IMR-90 (cell line): ENCODE data around the gene ARPP21. TPM values are rescaled to one million over a fixed set of nuclear protein-coding genes. Genes with fewer than 3 reads are reported as not detected.

ENCODE experiments used
- ATAC-seq: fragments of 200-7000 bp; cut with Tn5 transposase; 2 replicates; pipeline ENCODE4 v1.9.1; 2020; ENCODE audit warnings: low read depth, mild to moderate bottlenecking, moderate library complexity
- BruUV-seq: library from RNA; stranded (reverse); fragments of 400-500 nt; replicated peaks from 2 replicates; lab custom pipeline; 2021; lab: Mats Ljungman, UMichigan
- CTCF ChIA-PET: fragments of 300-600 bp; formaldehyde crosslinking; extraction: SDS; loops from one replicate; lab custom pipeline; 2021; ENCODE audit warnings: antibody characterized with exemption; lab: Yijun Ruan, JAX
- POLR2A ChIA-PET: fragments of 300-600 bp; sonication (Branson Sonifier 250); formaldehyde crosslinking; loops from one replicate; lab custom pipeline; 2022; ENCODE audit warnings: antibody characterized with exemption; ENCODE audit not compliant: unreplicated experiment; lab: Charles Lee
- DNase-seq: peaks from one replicate; pipeline ENCODE4 v3.0.0; 2013
- H2AFZ ChIP-seq: replicated peaks from 2 replicates; pipeline ENCODE3; 2013; ENCODE audit warnings: low read length, mild to moderate bottlenecking; ENCODE audit not compliant: poor library complexity
- H2AK5ac ChIP-seq: 2 replicates; pipeline ENCODE4 v1.6.1; 2013; ENCODE audit warnings: low read depth, low read length, inconsistent platforms
- H2AK9ac ChIP-seq: replicated peaks from 2 replicates; pipeline ENCODE3; 2013; ENCODE audit warnings: mild to moderate bottlenecking, low read depth, low read length, moderate library complexity; ENCODE audit not compliant: poor library complexity
- H2BK120ac ChIP-seq: 2 replicates; pipeline ENCODE4 v1.6.1; 2013; ENCODE audit warnings: low read depth, low read length, inconsistent platforms
- H2BK15ac ChIP-seq: 3 replicates; pipeline ENCODE4 v1.6.1; 2013; ENCODE audit warnings: low read depth, low read length, inconsistent platforms
- H2BK20ac ChIP-seq: 2 replicates; pipeline ENCODE4 v1.6.1; 2013; ENCODE audit warnings: low read depth, mild to moderate bottlenecking, inconsistent platforms, low read length, moderate library complexity
- H2BK5ac ChIP-seq: 2 replicates; pipeline ENCODE4 v1.6.1; 2013; ENCODE audit warnings: mild to moderate bottlenecking, low read depth, low read length, inconsistent platforms; ENCODE audit not compliant: poor library complexity, severe bottlenecking
- H3K14ac ChIP-seq: replicated peaks from 2 replicates; pipeline ENCODE4 v1.6.1; 2013; ENCODE audit warnings: low read depth, low read length, inconsistent platforms
- H3K18ac ChIP-seq: 2 replicates; pipeline ENCODE4 v1.6.1; 2013; ENCODE audit warnings: low read depth, low read length, control low read depth
- H3K23ac ChIP-seq: 2 replicates; pipeline ENCODE4 v1.6.1; 2013; ENCODE audit warnings: low read depth, low read length, inconsistent platforms
- H3K27ac ChIP-seq: 2 replicates; pipeline ENCODE4 v1.5.1; 2013; ENCODE audit warnings: mild to moderate bottlenecking, control low read depth, low read length; ENCODE audit not compliant: insufficient read depth
- H3K27me3 ChIP-seq: 2 replicates; pipeline ENCODE4 v1.6.1; 2013; ENCODE audit warnings: low read length; ENCODE audit not compliant: control insufficient read depth, insufficient read depth
- H3K36me3 ChIP-seq: 2 replicates; pipeline ENCODE4 v1.6.1; 2013; ENCODE audit warnings: low read length, mixed read lengths; ENCODE audit not compliant: control insufficient read depth, insufficient read depth
- H3K4ac ChIP-seq: 2 replicates; pipeline ENCODE4 v1.6.1; 2013; ENCODE audit warnings: low read depth, low read length, inconsistent platforms
- H3K4me1 ChIP-seq: 2 replicates; pipeline ENCODE4 v1.6.1; 2013; ENCODE audit warnings: low read length, mixed read lengths; ENCODE audit not compliant: control insufficient read depth, insufficient read depth
- H3K4me2 ChIP-seq: 2 replicates; pipeline ENCODE4 v1.6.1; 2013; ENCODE audit warnings: low read depth, mild to moderate bottlenecking, control low read depth, low read length, moderate library complexity
- H3K4me3 ChIP-seq: 2 replicates; pipeline ENCODE4 v1.5.1; 2013; ENCODE audit warnings: low read depth, mild to moderate bottlenecking, control low read depth, low read length, moderate library complexity; ENCODE audit not compliant: insufficient read depth
- H3K56ac ChIP-seq: 2 replicates; pipeline ENCODE4 v1.6.1; 2013; ENCODE audit warnings: low read length, inconsistent platforms; ENCODE audit not compliant: insufficient read depth; ENCODE audit errors: extremely low read depth
- H3K79me1 ChIP-seq, 2 experiments: 2 replicates each; pipeline ENCODE4 v1.6.1; 2013; ENCODE audit warnings: low read length in 2 of 2, inconsistent platforms in 1 of 2, low read depth in 1 of 2
- H3K9ac ChIP-seq: 2 replicates; pipeline ENCODE4 v1.6.1; 2013; ENCODE audit warnings: low read depth, low read length, control low read depth
- H3K9me1 ChIP-seq: 2 replicates; pipeline ENCODE4 v1.6.1; 2013; ENCODE audit warnings: low read length, inconsistent platforms; ENCODE audit not compliant: insufficient read depth
- H3K9me3 ChIP-seq: 2 replicates; pipeline ENCODE4 v1.6.1; 2013; ENCODE audit warnings: low read length; ENCODE audit not compliant: control insufficient read depth, insufficient read depth
- H4K20me1 ChIP-seq: 2 replicates; pipeline ENCODE4 v1.6.1; 2013; ENCODE audit warnings: low read length, inconsistent platforms; ENCODE audit not compliant: insufficient read depth
- H4K5ac ChIP-seq: 2 replicates; pipeline ENCODE4 v1.6.1; 2013; ENCODE audit warnings: mild to moderate bottlenecking, low read depth, low read length, control low read depth
- H4K8ac ChIP-seq, 2 experiments: 2 replicates each; pipeline ENCODE4 v1.6.1; 2013; ENCODE audit warnings: low read depth in 2 of 2, low read length in 2 of 2, control low read depth in 1 of 2, inconsistent platforms in 1 of 2
- H4K91ac ChIP-seq: 2 replicates; pipeline ENCODE4 v1.6.1; 2013; ENCODE audit warnings: low read depth, low read length, inconsistent platforms; ENCODE audit not compliant: insufficient read depth
- CEBPB ChIP-seq: IDR thresholded peaks from 2 replicates; pipeline ENCODE4 v1.6.1; 2012; ENCODE audit warnings: low read depth, low read length, improper control_type of control experiment
- MAFK ChIP-seq: IDR thresholded peaks from 2 replicates; pipeline ENCODE4 v1.6.1; 2012; ENCODE audit warnings: low read depth, low read length, improper control_type of control experiment
- MXI1 ChIP-seq: IDR thresholded peaks from 2 replicates; pipeline ENCODE4 v1.6.1; 2012; ENCODE audit warnings: low read depth, mild to moderate bottlenecking, low read length, moderate library complexity, borderline replicate concordance
- RCOR1 ChIP-seq: IDR thresholded peaks from 2 replicates; pipeline ENCODE4 v1.6.1; 2012; ENCODE audit warnings: mild to moderate bottlenecking, low read length, improper control_type of control experiment; ENCODE audit not compliant: insufficient replicate concordance
- SMC3 ChIP-seq: fragments of 150-350 bp; IDR thresholded peaks from 2 replicates; pipeline ENCODE4 v1.6.1; 2016; ENCODE audit warnings: low read depth, mild to moderate bottlenecking, antibody characterized with exemption, low read length, moderate library complexity
- WGBS, 2 experiments: methylation state at CpG; one replicate each; pipeline versions ENCODE4 v1.1.5 to v1.1.7; 2013; ENCODE audit warnings: missing lambda C conversion rate in 2 of 2; ENCODE audit not compliant: insufficient read length in 1 of 2; ENCODE audit errors: extremely low coverage in 2 of 2; 5-methylcytosine and 5-hydroxymethylcytosine counted together
- dilution Hi-C: fragments of 300-500 bp; cut with HindIII; formaldehyde crosslinking; loops from one replicate; pipeline ENCODE4 v1.14.3; 2018; ENCODE audit warnings: low sequenced_read_pairs; ENCODE audit not compliant: unreplicated experiment
- in situ Hi-C: fragments of 300-500 bp; cut with MboI; formaldehyde crosslinking; loops from 3 replicates; pipeline ENCODE4 v1.14.3; 2019; ENCODE audit warnings: low sequenced_read_pairs, inconsistent platforms, mixed read lengths
- intact Hi-C: fragments of 100-400 bp; cut with micrococcal nuclease; formaldehyde crosslinking; loops from 2 replicates; pipeline ENCODE4 v1.10.0; 2022
- polyA plus RNA-seq, 3 experiments: library from polyadenylated mRNA; depleted of rRNA; stranded (reverse); fragments of >200 nt; gene quantifications; 2 replicates each; pipeline ENCODE4 v1.2.3, GENCODE V29; 2012; ENCODE audit warnings: low replicate concordance in 1 of 3
- total RNA-seq: library from RNA; depleted of rRNA; stranded (reverse); fragments of >200 nt; gene quantifications from 2 replicates; pipeline ENCODE4 v1.2.3, GENCODE V29; 2012
- TF ChIP-seq, protein P1 (sequence below): fragments of 150-350 bp; IDR thresholded peaks from 2 replicates; pipeline ENCODE4 v1.6.1; 2017; ENCODE audit warnings: mild to moderate bottlenecking, antibody characterized with exemption, low read length, low read depth

Gene ARPP21
- total and polyA plus RNA-seq, 2 of the 4 experiments (the other 2 are of a cell fraction), result not detected

GRCh38 chr3:35679409-35680080 lies 40.2 kb downstream of the ARPP21 start:
- CTCF ChIA-PET, result interaction anchor here (0.6 kb wide), 1 partner anchor 47 kb away, joined by 3 read pairs; no protein-coding TSS in a partner anchor
- WGBS, 2 experiments, result no CpG with 5 or more reads among the region's 14 CpGs

More at GRCh38 chr3:35679409-35680080, 40.2 kb downstream of the ARPP21 start:
- no peaks in the 10 kb centered on the region for H4K20me1 ChIP-seq
- DNase-seq (no peak), ATAC-seq (no peak)
- H2AK5ac ChIP-seq, result no peak overlapping the region
- no peak overlapping the region for H3K4me3 ChIP-seq
- no peak overlapping the region for H2BK20ac ChIP-seq
- POLR2A ChIA-PET, result no interaction called here
- no peak for TF ChIP-seq SMC3
- no peak for TF ChIP-seq MXI1
- no peak for TF ChIP-seq CEBPB
- TF ChIP-seq, protein P1, sequence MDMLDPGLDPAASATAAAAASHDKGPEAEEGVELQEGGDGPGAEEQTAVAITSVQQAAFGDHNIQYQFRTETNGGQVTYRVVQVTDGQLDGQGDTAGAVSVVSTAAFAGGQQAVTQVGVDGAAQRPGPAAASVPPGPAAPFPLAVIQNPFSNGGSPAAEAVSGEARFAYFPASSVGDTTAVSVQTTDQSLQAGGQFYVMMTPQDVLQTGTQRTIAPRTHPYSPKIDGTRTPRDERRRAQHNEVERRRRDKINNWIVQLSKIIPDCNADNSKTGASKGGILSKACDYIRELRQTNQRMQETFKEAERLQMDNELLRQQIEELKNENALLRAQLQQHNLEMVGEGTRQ, result no peak
- no peak for TF ChIP-seq MAFK
- no peak for TF ChIP-seq RCOR1
- no peak overlapping the region for H3K27ac ChIP-seq
- intact Hi-C loops (no loop called here), dilution Hi-C loops (no loop called here), in situ Hi-C loops (no loop called here)
- H2AFZ ChIP-seq, result no peak overlapping the region
- H3K9ac ChIP-seq, result no peak overlapping the region
- H3K4me1 ChIP-seq, result no peaks in the 10 kb centered on the region
- H3K4ac ChIP-seq, result no peak overlapping the region
- H3K9me1 ChIP-seq, result no peaks in the 10 kb centered on the region
- no peak overlapping the region for H2BK15ac ChIP-seq
- H3K56ac ChIP-seq, result no peak overlapping the region
- no peak overlapping the region for H3K23ac ChIP-seq
- no peaks in the 10 kb centered on the region for H3K36me3 ChIP-seq
- H4K91ac ChIP-seq, result no peak overlapping the region
- no peaks in the 10 kb centered on the region for H3K79me1 ChIP-seq
- H2BK120ac ChIP-seq, result no peak overlapping the region
- no TSS peak for BruUV-seq
- no peak overlapping the region for H4K5ac ChIP-seq
- no peak overlapping the region for H4K8ac ChIP-seq
- no peak overlapping the region for H3K14ac ChIP-seq
- H3K4me2 ChIP-seq, result no peak overlapping the region
- no peaks in the 10 kb centered on the region for H3K9me3 ChIP-seq
- H3K27me3 ChIP-seq, result no peaks in the 10 kb centered on the region
- no peak overlapping the region for H2AK9ac ChIP-seq
- no peak overlapping the region for H2BK5ac ChIP-seq
- H3K18ac ChIP-seq, result no peak overlapping the region
